Measurements from ENCODE around the gene MYO7A. TPM values are rescaled to one million over a fixed set of nuclear protein-coding genes. Genes with fewer than 3 reads are reported as not detected.

The MYO7A gene
- total RNA-seq, 1 donor: under 0.01 TPM

- Histone ChIP-seq H3K4me3 (ENCODE audit: insufficient read depth, low read length) (peak overlapping the region; percentile 69), H3K36me3 (ENCODE audit: insufficient read depth, low read length) (peaks cover 4% of the 10 kb centered on the region), H4K20me1 (ENCODE audit: insufficient read depth, low read length) (no peaks in the 10 kb centered on the region), H3K79me2 (ENCODE audit: insufficient read depth, low read length) (no peaks in the 10 kb centered on the region), H3K27ac (ENCODE audit: low read depth, low read length) (no peak overlapping the region), H3K9me3 (ENCODE audit: low read depth, low read length) (no peaks in the 10 kb centered on the region), H3K4me2 (ENCODE audit: insufficient read depth, low read length) (peak overlapping the region; percentile 90), H3K4me1 (ENCODE audit: insufficient read depth, low read length) (peaks cover 11% of the 10 kb centered on the region), H2AFZ (ENCODE audit: low read length) (peak overlapping the region; percentile 27), H3K27me3 (ENCODE audit: insufficient read depth, low read length) (no peaks in the 10 kb centered on the region)
- DNase-seq (ENCODE audit: insufficient read length, low spot score, missing footprints): no peak
- TF ChIP-seq CTCF (IDR thresholded peaks at IDR 0.05; ENCODE audit: extremely low read depth, low read depth, low read length): no peak
These were observed 1.2 kb upstream of the MYO7A start for GRCh38 chr11:77126861-77127234.

GRCh38 chr11:77127235-77127911 is 673 bp upstream of the MYO7A start:
- H3K4me2 ChIP-seq (ENCODE audit: insufficient read depth, low read length): peak overlapping the region; percentile 90
- H2AFZ ChIP-seq (ENCODE audit: low read length): peak overlapping the region; percentile 27
- no peak overlapping the region for H3K27ac ChIP-seq (ENCODE audit: low read depth, low read length)
- peaks cover 11% of the 10 kb centered on the region for H3K4me1 ChIP-seq (ENCODE audit: insufficient read depth, low read length)
- H4K20me1 ChIP-seq (ENCODE audit: insufficient read depth, low read length): no peaks in the 10 kb centered on the region
- peaks cover 4% of the 10 kb centered on the region for H3K36me3 ChIP-seq (ENCODE audit: insufficient read depth, low read length)
- H3K4me3 ChIP-seq (ENCODE audit: insufficient read depth, low read length): peak overlapping the region; percentile 69
- H3K9me3 ChIP-seq (ENCODE audit: low read depth, low read length): no peaks in the 10 kb centered on the region
- H3K27me3 ChIP-seq (ENCODE audit: insufficient read depth, low read length): no peaks in the 10 kb centered on the region
- peak; percentile 96 for TF ChIP-seq CTCF (IDR thresholded peaks at IDR 0.05; ENCODE audit: extremely low read depth, low read depth, low read length)
- peak; percentile 97 for DNase-seq (ENCODE audit: insufficient read length, low spot score, missing footprints)
- no peaks in the 10 kb centered on the region for H3K79me2 ChIP-seq (ENCODE audit: insufficient read depth, low read length)

GRCh38 chr11:77129069-77129841 is 1.2 kb downstream of the MYO7A start:
- no peak for TF ChIP-seq CTCF (IDR thresholded peaks at IDR 0.05; ENCODE audit: extremely low read depth, low read depth, low read length)
- Histone ChIP-seq H3K4me1 (ENCODE audit: insufficient read depth, low read length) (peaks cover 11% of the 10 kb centered on the region), H3K27ac (ENCODE audit: low read depth, low read length) (no peak overlapping the region), H3K4me3 (ENCODE audit: insufficient read depth, low read length) (no peak overlapping the region), H3K27me3 (ENCODE audit: insufficient read depth, low read length) (no peaks in the 10 kb centered on the region), H3K36me3 (ENCODE audit: insufficient read depth, low read length) (no peaks in the 10 kb centered on the region), H3K79me2 (ENCODE audit: insufficient read depth, low read length) (no peaks in the 10 kb centered on the region), H3K4me2 (ENCODE audit: insufficient read depth, low read length) (no peak overlapping the region), H2AFZ (ENCODE audit: low read length) (no peak overlapping the region), H4K20me1 (ENCODE audit: insufficient read depth, low read length) (no peaks in the 10 kb centered on the region), H3K9me3 (ENCODE audit: low read depth, low read length) (no peaks in the 10 kb centered on the region)
- peak; percentile 55 for DNase-seq (ENCODE audit: insufficient read length, low spot score, missing footprints)
